HepG2 (cell line): Measurements from ENCODE around the gene HIBADH. TPM values are rescaled to one million over a fixed set of nuclear protein-coding genes. Genes with fewer than 3 reads are reported as not detected.

Experiments
- ATAC-seq: fragments of 200-7000 bp; cut with Tn5 transposase; 3 replicates; pipeline ENCODE4 v1.9.1; 2020; ENCODE audit warnings: mild to moderate bottlenecking, moderate library complexity
- BruUV-seq: library from RNA; stranded (reverse); fragments of 400-500 nt; replicated peaks from 2 replicates; lab custom pipeline; 2021; lab: Mats Ljungman, UMichigan
- CTCF ChIA-PET: fragments of 300-600 bp; formaldehyde crosslinking; extraction: SDS; loops from one replicate; lab custom pipeline; 2021; ENCODE audit warnings: low total read pairs, inconsistent platforms, low intra/inter-chr PET ratio; lab: Yijun Ruan, JAX
- POLR2A ChIA-PET: fragments of 350-600 bp; sonication (Branson Sonifier 250); formaldehyde crosslinking; loops from one replicate; lab custom pipeline; 2020; ENCODE audit warnings: antibody characterized with exemption, inconsistent platforms; lab: Yijun Ruan, JAX
- DNase-seq: peaks from one replicate; pipeline ENCODE4 v3.0.0-alpha.2; 2015; ENCODE audit warnings: low spot score
- FAIRE-seq: peaks from 3 replicates; lab custom pipeline; 2011; peaks lifted over from hg19 to GRCh38; lab: Jason Lieb, UNC
- H2AFZ ChIP-seq: one replicate; pipeline ENCODE4 v1.6.1; 2011; ENCODE audit warnings: low read length, inconsistent platforms
- H3K27ac ChIP-seq: fragments of 300-600 bp; 3 replicates; pipeline ENCODE4 v1.8.0; 2011; ENCODE audit warnings: mixed run types, mild to moderate bottlenecking, mixed read lengths, low read length, inconsistent platforms; ENCODE audit not compliant: insufficient read depth; ENCODE audit errors: extremely low read length
- H3K27me3 ChIP-seq, 2 experiments: fragments of 200-600 bp in 1 of 2; 2 replicates in 1 of 2; 3 replicates in 1 of 2; pipeline versions ENCODE4 v1.6.0 to v1.8.0; 2011; ENCODE audit warnings: low read length in 2 of 2, mild to moderate bottlenecking in 2 of 2, moderate library complexity in 2 of 2, inconsistent platforms in 1 of 2; ENCODE audit not compliant: insufficient read depth in 2 of 2, control insufficient read depth in 1 of 2
- H3K36me3 ChIP-seq, 2 experiments: fragments of 200-600 bp in 1 of 2; replicated peaks in 1 of 2; 2 replicates in 1 of 2; 3 replicates in 1 of 2; pipeline versions ENCODE4 v1.5.1 to v1.8.0; 2011; ENCODE audit warnings: low read length in 2 of 2, inconsistent platforms in 1 of 2; ENCODE audit not compliant: insufficient read depth in 2 of 2, control insufficient read depth in 1 of 2
- H3K4me1 ChIP-seq: 2 replicates; pipeline ENCODE4 v1.5.1; 2012; ENCODE audit warnings: low read length, inconsistent platforms; ENCODE audit not compliant: insufficient read depth
- H3K4me2 ChIP-seq: 2 replicates; pipeline ENCODE4 v1.6.0; 2011; ENCODE audit warnings: low read depth, low read length, inconsistent platforms
- H3K4me3 ChIP-seq, 3 experiments: fragments of 200-600 bp in 1 of 3; sonication (generic), shearing (Covaris generic) in 1 of 3; replicated peaks in 1 of 3; 2 replicates each; pipeline ENCODE4 v1.5.1; 2011 to 2016; ENCODE audit warnings: low read length in 3 of 3, inconsistent platforms in 2 of 3, low read depth in 2 of 3, mild to moderate bottlenecking in 2 of 3, control low read depth in 1 of 3, mixed read lengths in 1 of 3; ENCODE audit not compliant: insufficient read depth in 1 of 3
- H3K79me2 ChIP-seq: one replicate; pipeline ENCODE4 v1.6.1; 2011; ENCODE audit warnings: low read length, inconsistent platforms; ENCODE audit not compliant: insufficient read depth
- H3K9ac ChIP-seq: 2 replicates; pipeline ENCODE4 v1.6.0; 2011; ENCODE audit warnings: mild to moderate bottlenecking, low read depth, low read length, inconsistent platforms; ENCODE audit not compliant: insufficient read depth
- H3K9me3 ChIP-seq: 2 replicates; pipeline ENCODE4 v1.5.1; 2012; ENCODE audit warnings: mild to moderate bottlenecking, low read length
- H4K20me1 ChIP-seq: 2 replicates; pipeline ENCODE4 v1.6.0; 2011; ENCODE audit warnings: inconsistent platforms, mild to moderate bottlenecking, low read length, moderate library complexity; ENCODE audit not compliant: insufficient read depth
- CEBPB ChIP-seq: IDR thresholded peaks from 2 replicates; pipeline ENCODE4 v1.6.1; 2011; ENCODE audit warnings: low read depth, low read length, improper control_type of control experiment, borderline replicate concordance
- CEBPG ChIP-seq: IDR thresholded peaks from 2 replicates; pipeline ENCODE4 v1.6.1; 2016
- CENPBD1 ChIP-seq: sonication (generic); formaldehyde crosslinking; IDR thresholded peaks from 2 replicates; pipeline ENCODE4 v1.8.0; 2022; ENCODE audit warnings: missing genetic modification reagents, low read depth, mild to moderate bottlenecking, borderline replicate concordance
- SALL1 ChIP-seq: sonication (generic); formaldehyde crosslinking; IDR thresholded peaks from 2 replicates; pipeline ENCODE4 v1.8.0; 2022; ENCODE audit warnings: mild to moderate bottlenecking, missing genetic modification reagents
- THRA ChIP-seq: sonication (generic); formaldehyde crosslinking; IDR thresholded peaks from 2 replicates; pipeline ENCODE4 v1.4.0; 2020; ENCODE audit warnings: missing genetic modification reagents, borderline replicate concordance
- ZBTB44 ChIP-seq: sonication (generic); formaldehyde crosslinking; IDR thresholded peaks from 2 replicates; pipeline ENCODE4 v1.4.0; 2020; ENCODE audit warnings: missing genetic modification reagents
- ZKSCAN5 ChIP-seq: sonication (generic); formaldehyde crosslinking; IDR thresholded peaks from 2 replicates; pipeline ENCODE4 v1.5.1; 2020; ENCODE audit warnings: mild to moderate bottlenecking, missing genetic modification reagents
- WGBS: methylation state at CpG from one replicate; pipeline ENCODE4 v1.1.6; 2017; ENCODE audit warnings: low lambda C conversion rate; 5-methylcytosine and 5-hydroxymethylcytosine counted together
- in situ Hi-C: cut with HindIII; loops from 2 replicates; pipeline ENCODE4 v1.10.0; 2017; ENCODE audit warnings: low pct_unique_long_range_greater_than_20kb; ENCODE audit not compliant: extremely low pct_ligation_motif_present
- intact Hi-C: fragments of 100-400 bp; cut with micrococcal nuclease; formaldehyde crosslinking; loops from one replicate; pipeline ENCODE4 v1.10.0; 2022; ENCODE audit not compliant: unreplicated experiment
- polyA plus RNA-seq, 8 experiments: library from polyadenylated mRNA; depleted of rRNA in 3 of 8; stranded (reverse) in 7 of 8; unstranded in 1 of 8; fragments of >200 nt; fragmentation: Illumina TruSeq in 4 of 8; extraction: Trizol in 4 of 8; gene quantifications; 2 replicates each; pipeline versions ENCODE4 v1.2.1 to v1.2.3, GENCODE V29; 2011 to 2016; ENCODE audit warnings: low read depth in 4 of 8, missing spikeins in 1 of 8, mixed read lengths in 1 of 8; ENCODE audit not compliant: insufficient read depth in 1 of 8
- total RNA-seq, 5 experiments: library from RNA; depleted of rRNA; stranded (reverse); fragments of >200 nt; fragmentation: Illumina TruSeq; extraction: Trizol; gene quantifications; 2 replicates each; pipeline ENCODE4 v1.2.3, GENCODE V29; 2016; ENCODE audit warnings: low read depth in 1 of 5
- TF ChIP-seq, protein P1 (sequence below): sonication (generic); formaldehyde crosslinking; IDR thresholded peaks from 2 replicates; pipeline ENCODE4 v1.9.0; 2021; ENCODE audit warnings: mild to moderate bottlenecking, missing genetic modification reagents

The HIBADH gene
- total and polyA plus RNA-seq, 2 of the 13 experiments (the other 11 are each of a cell fraction or from before 2014, with no cell fraction given) = 49.9 to 59.5 TPM

- Histone ChIP-seq H3K4me1 (peaks cover 37% of the 10 kb centered on the region), H3K36me3 (no peaks in the 10 kb centered on the region), H3K79me2 (no peaks in the 10 kb centered on the region), H3K27me3 (no peaks in the 10 kb centered on the region), H3K9me3 (no peaks in the 10 kb centered on the region), H3K4me3 (no peak overlapping the region), H2AFZ (no peak overlapping the region), H3K27ac (no peak overlapping the region), H4K20me1 (no peaks in the 10 kb centered on the region), H3K4me2 (no peak overlapping the region), H3K9ac (no peak overlapping the region)
- WGBS = 96% methylated on average over 1 of the region's 1 CpG
- DNase-seq (peak; percentile 50), FAIRE-seq (no peak), ATAC-seq (no peak)
- ChIA-PET CTCF (no interaction called here), POLR2A (interaction anchor here (1.0 kb wide), 1 partner anchor 17 kb away, joined by 4 read pairs; no protein-coding TSS in a partner anchor)
- no TSS peak for BruUV-seq
- in situ Hi-C loops (no loop called here), intact Hi-C loops (loop anchor here (10.0 kb wide), 1 partner anchor 405 kb away; no protein-coding TSS in a partner anchor)
- TF ChIP-seq THRA (CRISPR knock-in tag) = no peak
- peak; percentile 40; the same call in 1 of the 2 replicates for TF ChIP-seq CEBPG (CRISPR knock-in tag)
- TF ChIP-seq SALL1 (CRISPR knock-in tag) = no peak
- peak; percentile 30; the same call in 1 of the 2 replicates for TF ChIP-seq CEBPB
- TF ChIP-seq ZBTB44 (CRISPR knock-in tag) = no peak
These were observed 62.4 kb downstream of the HIBADH start for GRCh38 chr7:27600247-27600646.

- Histone ChIP-seq H3K27ac (no peak overlapping the region), H2AFZ (no peak overlapping the region), H3K9ac (no peak overlapping the region), H3K36me3 (no peaks in the 10 kb centered on the region), H3K79me2 (no peaks in the 10 kb centered on the region), H3K9me3 (no peaks in the 10 kb centered on the region), H3K4me1 (peaks cover 1% of the 10 kb centered on the region; the same call in 1 of the 2 replicates), H3K4me3 (no peak overlapping the region), H3K27me3 (no peaks in the 10 kb centered on the region), H4K20me1 (no peaks in the 10 kb centered on the region), H3K4me2 (no peak overlapping the region)
- ATAC-seq = no peak
- intact Hi-C loops = no loop called here
- WGBS = 97% methylated on average over 5 of the region's 5 CpGs
- no peak for DNase-seq
- in situ Hi-C loops = no loop called here
- TF ChIP-seq, protein P1, sequence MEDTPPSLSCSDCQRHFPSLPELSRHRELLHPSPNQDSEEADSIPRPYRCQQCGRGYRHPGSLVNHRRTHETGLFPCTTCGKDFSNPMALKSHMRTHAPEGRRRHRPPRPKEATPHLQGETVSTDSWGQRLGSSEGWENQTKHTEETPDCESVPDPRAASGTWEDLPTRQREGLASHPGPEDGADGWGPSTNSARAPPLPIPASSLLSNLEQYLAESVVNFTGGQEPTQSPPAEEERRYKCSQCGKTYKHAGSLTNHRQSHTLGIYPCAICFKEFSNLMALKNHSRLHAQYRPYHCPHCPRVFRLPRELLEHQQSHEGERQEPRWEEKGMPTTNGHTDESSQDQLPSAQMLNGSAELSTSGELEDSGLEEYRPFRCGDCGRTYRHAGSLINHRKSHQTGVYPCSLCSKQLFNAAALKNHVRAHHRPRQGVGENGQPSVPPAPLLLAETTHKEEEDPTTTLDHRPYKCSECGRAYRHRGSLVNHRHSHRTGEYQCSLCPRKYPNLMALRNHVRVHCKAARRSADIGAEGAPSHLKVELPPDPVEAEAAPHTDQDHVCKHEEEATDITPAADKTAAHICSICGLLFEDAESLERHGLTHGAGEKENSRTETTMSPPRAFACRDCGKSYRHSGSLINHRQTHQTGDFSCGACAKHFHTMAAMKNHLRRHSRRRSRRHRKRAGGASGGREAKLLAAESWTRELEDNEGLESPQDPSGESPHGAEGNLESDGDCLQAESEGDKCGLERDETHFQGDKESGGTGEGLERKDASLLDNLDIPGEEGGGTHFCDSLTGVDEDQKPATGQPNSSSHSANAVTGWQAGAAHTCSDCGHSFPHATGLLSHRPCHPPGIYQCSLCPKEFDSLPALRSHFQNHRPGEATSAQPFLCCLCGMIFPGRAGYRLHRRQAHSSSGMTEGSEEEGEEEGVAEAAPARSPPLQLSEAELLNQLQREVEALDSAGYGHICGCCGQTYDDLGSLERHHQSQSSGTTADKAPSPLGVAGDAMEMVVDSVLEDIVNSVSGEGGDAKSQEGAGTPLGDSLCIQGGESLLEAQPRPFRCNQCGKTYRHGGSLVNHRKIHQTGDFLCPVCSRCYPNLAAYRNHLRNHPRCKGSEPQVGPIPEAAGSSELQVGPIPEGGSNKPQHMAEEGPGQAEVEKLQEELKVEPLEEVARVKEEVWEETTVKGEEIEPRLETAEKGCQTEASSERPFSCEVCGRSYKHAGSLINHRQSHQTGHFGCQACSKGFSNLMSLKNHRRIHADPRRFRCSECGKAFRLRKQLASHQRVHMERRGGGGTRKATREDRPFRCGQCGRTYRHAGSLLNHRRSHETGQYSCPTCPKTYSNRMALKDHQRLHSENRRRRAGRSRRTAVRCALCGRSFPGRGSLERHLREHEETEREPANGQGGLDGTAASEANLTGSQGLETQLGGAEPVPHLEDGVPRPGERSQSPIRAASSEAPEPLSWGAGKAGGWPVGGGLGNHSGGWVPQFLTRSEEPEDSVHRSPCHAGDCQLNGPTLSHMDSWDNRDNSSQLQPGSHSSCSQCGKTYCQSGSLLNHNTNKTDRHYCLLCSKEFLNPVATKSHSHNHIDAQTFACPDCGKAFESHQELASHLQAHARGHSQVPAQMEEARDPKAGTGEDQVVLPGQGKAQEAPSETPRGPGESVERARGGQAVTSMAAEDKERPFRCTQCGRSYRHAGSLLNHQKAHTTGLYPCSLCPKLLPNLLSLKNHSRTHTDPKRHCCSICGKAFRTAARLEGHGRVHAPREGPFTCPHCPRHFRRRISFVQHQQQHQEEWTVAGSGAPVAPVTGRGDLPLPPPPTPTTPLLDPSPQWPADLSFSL = no peak
- no peak for TF ChIP-seq CENPBD1 (CRISPR knock-in tag)
- no peak for TF ChIP-seq ZKSCAN5 (CRISPR knock-in tag)
- CTCF ChIA-PET = no interaction called here
- POLR2A ChIA-PET = no interaction called here
- FAIRE-seq = no peak
- no TSS peak for BruUV-seq
These were observed 67.7 kb downstream of the HIBADH start for GRCh38 chr7:27595009-27595408.
